OCI-M2 (cell line): Measurements from ENCODE around the gene ZDHHC18.
"Not testable (repeated sequence)": the region's sequence is repeated elsewhere in the genome, so short reads cannot be mapped to it uniquely, and the experiment has no call there.

Source experiments
- DNase-seq: peaks from one replicate; lab custom pipeline; 2025; ENCODE audit not compliant: unreplicated experiment; lab: John Stamatoyannopoulos, UW

The ZDHHC18 gene

DNA sequence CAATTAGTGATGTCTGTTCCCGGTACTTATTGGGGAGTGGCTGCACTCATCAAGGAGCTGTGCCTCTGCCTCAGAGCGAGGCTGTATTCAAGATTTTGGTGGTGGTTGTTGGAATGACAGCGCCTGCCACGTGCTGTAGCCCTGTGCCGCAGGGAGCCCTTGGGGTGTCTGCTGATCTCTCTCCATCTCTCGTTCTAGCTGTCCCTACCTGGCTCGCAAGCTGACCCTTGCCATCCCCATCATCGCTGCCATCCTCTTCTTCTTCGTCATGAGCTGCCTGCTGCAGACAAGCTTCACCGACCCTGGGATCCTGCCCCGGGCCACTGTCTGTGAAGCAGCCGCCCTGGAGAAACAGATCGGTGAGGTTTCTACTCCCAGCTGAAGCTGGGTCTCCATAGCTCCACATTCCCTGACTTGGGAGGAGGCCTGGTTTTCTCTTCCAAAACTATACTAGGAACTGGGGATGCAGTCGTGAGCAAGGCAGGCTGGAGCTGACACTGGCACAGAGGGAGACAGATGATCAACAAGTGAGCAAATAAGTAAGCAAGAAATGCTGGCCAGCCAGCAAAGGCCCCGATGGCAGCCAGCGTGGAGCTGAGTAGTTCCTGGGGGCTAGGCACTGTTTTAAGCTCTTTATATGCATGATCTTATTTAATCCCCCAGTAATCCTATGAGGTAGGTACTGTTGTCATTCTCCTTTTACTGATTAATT, 5.9 kb downstream of the ZDHHC18 start:
- no peak for DNase-seq

DNA sequence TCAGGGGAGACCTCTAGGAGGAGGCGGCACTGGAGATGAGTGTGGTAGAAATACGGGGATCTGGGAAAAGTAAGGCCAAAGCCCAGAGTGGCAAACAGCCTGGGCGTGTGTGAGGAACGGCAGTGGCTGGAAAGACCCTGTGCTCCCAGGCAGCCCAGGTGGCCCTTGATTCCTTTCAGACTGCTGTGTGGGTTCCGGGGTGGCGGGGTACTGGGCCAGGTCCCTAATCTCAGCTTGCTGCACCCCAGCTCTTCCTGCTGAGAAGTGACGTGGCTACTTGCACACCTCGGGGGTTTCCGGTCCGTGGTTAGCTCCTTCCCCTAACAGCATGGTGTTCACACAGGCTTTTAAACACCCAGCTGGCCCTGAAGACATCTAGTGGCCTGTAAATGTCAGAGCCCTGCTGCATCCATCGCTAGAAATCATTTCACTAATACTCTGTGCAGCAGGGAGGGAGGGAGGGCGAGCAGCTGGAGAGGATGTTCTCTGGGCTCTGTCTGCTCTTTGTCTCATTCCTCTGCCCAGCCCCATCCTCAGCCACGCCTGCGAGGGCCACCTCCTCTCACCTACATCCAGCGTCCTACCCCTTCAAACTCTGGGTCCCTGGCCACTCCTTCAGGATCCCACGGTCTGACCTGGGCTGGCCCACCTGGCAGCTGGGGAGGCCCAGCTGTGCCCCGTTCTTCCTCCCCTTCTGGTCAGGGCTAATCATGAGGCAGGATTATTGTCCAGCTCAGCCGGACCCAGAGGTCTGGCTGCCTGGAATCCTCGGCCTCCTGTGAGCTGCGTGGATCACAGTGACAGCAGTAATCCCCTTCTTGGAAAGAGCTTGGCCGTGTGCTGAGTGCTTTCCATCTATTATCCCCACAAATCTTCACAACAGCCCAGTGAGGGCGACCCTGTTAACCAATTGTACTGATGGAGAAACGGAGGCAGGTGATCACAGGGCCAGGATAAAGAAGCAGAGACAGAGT, 7.2 kb downstream of the ZDHHC18 start:
- no peak for DNase-seq

DNA sequence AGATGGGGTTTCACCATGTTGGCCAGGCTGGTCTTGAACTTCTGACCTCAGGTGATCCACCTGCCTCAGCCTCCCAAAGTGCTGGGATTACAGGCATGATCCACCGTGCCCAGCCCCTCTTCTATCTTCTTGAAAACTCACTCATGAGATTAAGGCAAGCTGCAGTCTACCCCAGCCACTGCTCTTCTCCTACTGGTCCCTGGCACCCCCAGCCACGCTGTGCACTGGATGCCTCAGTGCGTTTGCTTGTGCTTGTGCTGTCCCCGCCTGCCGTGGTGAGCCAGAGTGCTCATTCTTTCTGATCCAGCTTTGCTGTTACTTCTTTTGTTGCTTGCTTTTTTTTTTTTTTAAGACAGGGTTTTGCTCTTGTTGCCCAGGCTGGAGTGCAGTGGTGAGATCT, 11.2 kb downstream of the ZDHHC18 start:
- not testable (repeated sequence) for DNase-seq

DNA sequence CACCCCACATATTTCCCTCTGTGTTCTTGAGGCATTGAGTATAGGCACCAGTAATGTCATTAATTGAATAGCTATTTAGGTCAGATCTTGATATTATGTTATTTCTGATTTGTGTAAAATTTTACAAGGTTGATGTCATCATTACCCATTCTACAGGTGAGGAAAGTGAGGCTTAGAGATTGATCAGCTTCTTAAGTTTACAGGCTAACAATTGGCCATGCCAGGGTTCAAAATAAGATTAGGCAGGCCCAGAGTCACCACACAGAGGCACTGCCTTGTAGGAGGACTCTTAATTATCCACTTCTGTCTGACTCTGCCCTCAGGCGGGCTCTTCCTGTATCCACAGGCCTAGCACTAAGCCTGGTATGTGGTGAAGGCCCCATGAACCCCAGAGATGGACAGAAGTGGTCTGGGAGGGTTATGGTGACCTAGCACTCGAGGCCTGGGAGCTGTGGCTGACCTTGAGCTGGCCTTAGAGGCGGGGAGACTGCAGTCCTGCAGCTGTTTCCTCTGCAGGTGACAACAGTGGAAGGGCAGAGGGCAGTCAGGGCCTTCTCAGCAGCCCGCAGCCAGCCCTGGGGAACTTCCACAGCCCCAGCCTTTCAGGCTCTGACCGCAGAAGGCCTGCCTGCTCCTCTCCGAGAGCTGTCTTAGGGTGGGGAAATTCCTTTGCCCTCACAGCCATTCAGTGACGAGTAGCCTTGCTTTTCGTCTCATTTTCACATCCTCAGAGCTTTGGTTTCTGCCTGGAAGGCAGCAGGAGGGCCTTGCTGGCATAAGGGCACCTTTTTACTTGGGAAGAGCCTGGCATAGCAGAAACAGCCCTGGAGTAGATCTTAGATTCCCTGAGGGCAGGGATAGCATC, 12.2 kb downstream of the ZDHHC18 start:
- no peak for DNase-seq

DNA sequence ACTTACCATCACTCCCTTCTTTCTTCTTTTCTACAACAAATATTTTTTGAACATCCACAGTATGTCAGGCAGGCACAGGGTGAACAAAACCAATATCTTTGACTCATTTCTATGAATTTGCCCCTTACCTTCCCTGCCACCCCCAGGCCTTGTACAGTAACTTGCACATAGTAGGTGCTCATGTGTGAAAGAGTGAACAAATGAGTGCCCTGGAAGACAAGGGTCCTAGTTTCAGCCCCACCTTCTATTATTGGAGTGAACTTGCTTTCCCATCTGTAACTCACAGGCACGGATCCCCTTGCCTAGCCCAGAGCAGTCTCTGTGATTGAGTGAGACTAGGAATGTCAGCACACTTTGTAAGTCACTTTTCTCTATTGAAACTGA, 12.8 kb downstream of the ZDHHC18 start:
- DNase-seq: no peak

DNA sequence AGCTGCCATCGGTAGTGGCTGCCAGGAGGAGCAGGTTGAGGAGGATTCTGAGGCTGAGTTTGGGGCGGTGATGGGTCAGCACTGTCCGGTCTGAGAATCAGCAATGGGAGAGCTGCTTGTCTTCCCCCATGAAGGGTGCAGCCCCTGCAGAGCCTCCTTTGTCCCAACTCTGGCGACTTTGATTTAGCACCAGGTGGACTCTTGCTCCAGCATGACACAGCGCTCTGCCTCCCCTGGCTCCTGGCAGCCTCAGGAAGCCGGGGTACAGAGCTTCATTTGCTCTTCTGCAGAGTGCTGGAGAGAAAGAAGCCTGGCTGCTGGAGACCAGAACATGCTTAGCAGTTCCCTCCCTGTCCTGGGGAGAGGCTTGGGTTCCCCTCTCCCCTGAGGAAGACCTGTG, 13.3 kb downstream of the ZDHHC18 start:
- no peak for DNase-seq

DNA sequence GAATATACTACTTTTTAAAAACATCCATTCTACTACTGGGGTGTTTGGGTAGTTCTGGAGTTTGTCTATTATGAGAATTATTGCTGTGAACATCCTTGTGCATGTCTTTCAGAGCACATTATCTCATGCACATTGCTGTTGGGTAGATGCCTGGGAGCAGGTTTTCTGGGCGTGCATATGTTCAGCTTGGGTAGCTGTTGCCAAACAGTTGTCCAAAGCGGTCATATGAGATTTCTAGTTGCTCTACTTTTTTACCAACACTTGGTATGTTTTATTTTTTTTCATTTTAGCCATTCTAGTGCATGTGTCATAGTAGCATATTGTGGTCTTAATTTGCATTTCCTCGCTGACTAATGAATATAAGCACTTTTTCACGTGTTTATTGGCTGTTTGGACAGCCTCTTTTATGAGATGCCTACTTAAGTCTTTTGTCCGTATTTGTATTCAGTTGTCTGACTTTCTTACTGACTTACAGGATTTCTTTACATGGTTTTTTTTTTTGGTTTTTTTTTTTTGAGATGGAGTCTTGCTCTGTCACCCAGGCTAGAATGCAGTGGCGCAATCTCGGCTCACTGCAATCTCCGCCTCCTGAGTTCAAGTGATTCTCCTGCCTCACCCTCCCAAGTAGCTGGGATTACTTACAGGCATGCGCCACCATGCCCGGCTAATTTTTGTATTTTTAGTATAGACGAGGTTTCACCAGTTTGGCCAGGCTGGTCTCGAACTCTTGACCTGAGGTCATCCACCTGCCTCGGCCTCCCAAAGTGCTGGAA, 18.1 kb downstream of the ZDHHC18 start:
- no peak for DNase-seq

DNA sequence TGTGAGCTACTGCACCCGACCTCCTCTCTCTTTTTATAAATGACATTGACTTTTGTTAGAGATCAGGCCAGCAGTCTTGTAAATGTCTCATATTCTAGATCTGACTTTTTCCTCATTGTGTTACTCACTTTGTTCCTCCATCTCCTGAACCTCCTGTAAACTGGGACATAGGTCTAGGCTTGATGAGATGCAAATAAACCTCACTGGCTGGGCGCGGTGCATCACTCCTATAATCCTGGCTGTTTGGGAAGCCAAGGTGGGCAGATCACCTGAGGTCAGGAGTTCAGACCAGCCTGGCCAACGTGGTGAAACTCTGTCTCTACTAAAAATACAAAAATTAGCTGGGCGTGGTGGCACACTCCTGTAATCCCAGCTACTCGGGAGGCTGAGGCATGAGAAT, 21.3 kb downstream of the ZDHHC18 start:
- not testable (repeated sequence) for DNase-seq

DNA sequence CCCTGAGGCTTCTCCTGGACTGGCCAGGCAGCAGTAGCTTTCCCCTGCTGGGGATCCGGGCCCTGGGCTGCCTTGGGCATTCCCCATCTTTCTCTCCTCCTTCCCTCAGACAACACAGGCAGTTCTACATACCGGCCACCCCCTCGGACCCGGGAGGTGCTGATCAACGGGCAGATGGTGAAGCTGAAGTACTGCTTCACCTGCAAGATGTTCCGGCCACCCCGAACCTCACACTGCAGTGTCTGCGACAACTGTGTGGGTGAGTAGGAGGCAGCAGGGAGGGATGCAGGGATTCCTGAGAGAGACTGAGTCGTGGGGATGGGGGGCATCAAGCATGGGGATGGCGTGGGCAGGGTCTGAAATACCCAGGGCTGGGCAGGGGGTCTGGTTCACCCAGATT, 22.0 kb downstream of the ZDHHC18 start:
- DNase-seq: no peak

DNA sequence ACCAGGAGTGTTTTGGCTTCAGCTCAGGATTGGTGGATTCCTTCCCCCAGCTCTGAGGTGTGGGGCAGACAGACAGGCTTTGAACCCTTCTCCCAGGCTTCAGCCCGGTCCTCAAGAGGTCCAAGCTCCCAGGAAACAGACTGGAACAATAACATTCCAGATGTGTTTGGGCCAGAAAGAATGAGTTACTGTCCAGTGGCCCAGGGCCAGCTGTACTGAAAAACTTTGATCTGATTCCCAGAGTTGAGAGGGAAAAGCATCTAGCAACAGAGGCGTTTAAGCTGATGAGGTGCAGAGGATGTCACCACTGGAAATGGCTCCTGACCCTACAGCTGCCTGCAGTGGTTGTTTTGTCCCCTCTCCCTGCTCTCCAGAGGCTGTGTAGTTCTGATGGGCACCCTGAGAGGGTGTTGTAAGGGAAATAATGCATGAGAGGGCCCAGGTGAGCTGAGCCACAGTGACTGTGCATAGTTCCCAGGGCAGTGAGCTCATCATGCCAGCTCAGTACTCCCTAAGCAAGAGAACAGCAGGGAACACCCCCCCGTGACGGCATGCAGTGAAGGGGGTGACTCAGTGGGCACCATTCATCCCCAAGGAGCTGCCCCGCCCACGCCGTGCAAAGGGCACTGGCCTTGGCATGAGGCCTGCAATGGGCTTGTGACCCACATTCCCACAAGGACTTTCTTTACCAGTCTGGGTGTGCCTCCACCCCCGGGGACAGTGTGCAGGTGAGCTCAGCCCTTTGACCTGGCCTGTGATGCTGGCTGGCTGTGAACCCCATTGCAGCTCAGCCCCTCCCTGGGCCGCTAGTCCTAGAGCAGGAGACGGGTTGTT, 22.7 kb downstream of the ZDHHC18 start:
- no peak for DNase-seq

DNA sequence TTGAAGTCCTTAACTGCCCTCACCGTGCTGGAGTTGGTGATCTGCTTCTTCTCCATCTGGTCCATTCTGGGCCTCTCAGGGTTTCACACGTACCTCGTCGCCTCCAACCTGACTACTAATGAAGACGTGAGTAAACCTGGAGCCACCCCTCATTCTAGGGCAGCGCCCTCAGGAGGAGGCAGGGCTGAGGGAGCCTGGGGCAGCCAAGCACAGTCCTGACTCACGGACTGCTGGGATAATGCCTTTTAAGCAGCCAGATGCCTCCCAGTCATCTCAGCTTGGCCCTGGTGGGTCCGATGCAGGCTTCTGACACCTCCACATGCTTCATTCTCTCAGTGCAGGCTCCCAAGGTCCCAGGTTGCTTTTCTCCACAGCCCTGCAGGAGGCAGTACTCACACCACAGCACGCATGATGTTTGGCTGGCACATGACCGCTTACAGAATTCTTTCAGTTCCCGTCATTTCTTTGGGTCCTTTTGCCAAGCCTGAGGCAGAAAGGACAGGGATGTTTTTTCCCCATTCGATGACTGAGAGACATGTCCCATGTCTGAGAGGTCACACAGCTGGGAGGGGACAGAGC, 24.7 kb downstream of the ZDHHC18 start:
- DNase-seq: no peak

DNA sequence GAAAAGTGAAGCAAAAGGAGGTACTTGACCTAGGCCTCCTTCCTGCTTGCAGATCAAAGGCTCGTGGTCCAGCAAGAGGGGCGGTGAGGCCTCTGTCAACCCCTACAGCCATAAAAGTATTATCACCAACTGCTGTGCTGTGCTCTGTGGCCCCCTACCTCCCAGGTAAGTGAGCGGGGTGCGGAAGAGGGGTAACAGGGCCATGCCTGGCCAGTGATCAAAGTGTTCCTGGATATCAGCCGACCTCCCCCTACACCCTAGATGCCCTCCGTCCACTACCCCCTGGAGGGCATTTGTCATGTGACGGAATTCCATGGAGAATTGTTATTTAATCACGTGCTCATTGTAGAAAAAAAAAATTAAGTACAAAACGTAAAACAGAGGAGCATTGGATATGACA, 26.2 kb downstream of the ZDHHC18 start:
- DNase-seq: no peak

DNA sequence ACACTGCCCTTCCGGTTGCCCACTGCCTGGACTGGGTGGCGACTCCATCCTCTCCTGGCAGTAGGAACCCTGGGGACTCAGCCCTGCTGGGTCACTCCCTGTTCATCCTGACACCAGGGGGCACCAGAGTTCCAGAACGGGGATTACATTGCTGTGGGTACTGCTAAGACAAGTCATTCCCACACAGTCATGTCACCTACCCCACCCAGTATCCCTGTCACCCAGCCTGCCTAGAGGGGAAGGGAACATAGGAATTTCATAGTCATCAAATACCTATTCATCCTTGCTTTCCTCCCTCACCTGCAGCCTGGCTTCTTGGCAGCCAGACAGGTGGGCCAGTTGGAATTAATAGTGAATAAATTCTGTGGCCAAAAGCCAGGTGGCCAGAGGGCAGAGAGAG, 26.7 kb downstream of the ZDHHC18 start:
- peak; percentile 16 for DNase-seq

DNA sequence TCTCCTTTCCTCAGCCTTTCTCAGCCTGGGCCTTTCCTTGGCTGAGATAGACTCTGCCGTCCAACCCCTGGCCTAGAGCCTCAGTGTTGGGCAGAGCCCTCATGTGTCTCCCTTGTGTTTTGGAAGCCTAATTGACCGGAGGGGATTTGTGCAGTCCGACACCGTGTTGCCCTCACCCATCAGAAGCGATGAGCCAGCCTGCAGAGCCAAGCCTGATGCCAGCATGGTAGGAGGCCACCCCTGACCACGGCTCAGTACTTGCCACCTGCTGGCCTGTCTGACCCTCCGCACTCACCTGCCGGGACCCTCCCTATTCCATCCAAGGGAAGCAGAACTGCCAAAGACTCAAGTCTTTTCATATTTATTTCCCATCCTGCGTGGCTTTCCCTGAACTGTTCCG, 27.1 kb downstream of the ZDHHC18 start:
- DNase-seq: no peak

DNA sequence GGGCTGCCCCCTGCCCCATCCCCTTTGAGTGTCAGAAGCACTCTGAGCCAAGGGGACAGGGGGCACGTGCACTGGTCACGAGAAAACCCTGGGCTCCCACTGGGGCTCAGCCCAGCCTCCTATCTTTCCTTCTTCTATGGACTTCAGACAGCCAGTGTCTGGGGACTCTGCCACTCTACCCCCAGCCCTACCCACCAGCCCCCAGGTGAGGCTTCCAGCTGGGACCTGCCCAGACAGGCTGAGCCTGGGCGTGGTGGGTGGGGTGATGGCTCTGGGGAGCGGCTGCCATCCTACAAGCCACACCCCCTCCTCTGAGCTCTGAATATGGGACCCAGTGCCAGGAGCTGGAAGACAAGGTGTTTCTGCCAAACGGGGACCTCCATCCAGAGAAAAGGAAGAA, 28.4 kb downstream of the ZDHHC18 start:
- DNase-seq: no peak

DNA sequence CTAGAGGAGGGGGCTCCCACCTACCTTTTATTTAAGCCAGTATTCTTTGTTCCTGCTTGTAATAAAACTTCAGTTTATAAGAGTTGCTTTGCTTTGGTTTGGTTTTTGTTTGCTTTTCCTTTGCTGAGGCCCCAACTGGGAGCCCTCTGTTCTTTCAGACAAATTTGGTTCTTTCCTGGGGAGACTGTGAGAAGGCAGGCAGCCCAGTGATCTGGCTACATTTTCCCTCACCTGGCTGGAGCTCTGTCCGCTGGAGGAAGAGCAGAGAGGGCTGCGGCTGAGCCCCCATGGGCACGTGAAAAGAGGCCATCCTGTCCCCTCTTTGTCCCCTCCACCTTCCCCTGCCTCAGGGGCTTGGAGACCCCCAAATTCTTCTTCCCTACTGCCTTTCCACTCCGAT, 29.1 kb downstream of the ZDHHC18 start:
- no peak for DNase-seq

DNA sequence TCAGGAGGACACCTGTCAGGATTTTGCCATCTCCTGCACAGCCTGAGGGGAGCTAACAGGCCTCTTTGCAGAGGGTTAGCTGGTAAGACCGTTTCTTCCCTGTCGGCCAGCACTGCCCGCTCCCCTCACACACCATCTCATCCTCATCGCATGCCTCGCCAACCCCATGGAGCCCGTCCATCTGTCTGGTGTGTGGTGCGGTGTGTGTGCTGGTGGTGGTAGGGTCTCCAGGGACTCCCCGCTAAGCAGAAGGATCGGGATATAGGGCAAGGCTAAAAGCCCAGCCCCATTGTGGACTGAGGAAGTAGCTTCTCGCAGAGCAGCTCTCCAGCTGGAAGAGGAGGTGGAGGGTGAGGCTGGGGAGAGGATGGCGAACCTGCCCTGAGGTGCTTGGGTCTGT, 29.7 kb downstream of the ZDHHC18 start:
- no peak for DNase-seq

DNA sequence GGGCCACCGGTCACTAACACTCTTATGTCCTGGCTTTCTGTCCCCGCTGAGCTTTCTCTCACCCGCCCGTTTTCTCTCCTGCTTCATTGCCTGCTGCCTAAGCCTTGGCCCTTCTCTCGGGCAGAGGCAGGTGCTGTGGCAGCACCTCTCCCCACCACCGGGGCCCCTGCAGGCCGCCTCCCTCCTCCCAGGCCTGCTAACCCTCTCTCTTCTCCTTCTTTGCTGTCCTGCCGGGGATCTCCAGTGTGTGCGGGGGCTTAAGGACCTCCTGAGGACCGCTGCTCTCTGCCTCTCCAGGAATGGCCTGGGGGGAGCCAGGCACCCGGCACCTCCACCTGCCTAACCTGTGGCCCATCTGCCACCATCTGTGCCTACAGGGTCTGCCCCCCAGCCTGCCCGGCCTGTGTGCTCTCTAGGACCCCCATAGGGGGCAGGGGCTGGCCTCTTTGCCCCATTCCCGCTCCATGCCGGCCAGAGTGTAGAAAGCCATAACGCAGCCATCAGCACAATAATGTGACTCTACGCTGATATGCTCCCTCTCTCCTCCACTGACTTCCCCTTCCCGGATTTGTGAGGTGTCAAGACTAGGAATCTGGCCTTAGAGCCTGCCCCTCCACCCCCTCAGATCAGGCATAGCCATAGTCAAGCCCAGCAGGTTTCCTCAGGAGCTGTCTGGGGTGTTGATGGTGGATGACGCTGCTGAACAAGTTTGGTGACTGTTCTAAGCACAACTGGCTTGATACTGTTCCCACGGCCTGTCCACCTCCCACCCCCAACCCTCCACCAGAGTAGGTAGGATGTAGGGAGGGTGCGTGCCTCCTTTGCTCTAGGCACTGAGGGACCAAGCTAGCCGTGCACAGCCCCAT, 30.3 kb downstream of the ZDHHC18 start:
- DNase-seq: no peak
